SK-N-MC (cell line): ENCODE results near the gene MTAP.

Experiments
- EZH2 ChIP-seq: fragments of 200-600 bp; sonication (generic); IDR thresholded peaks from one replicate; pipeline ENCODE4 v1.6.1; 2017; ENCODE audit warnings: antibody characterized with exemption
- FOXP2 ChIP-seq: optimal IDR thresholded peaks from 2 replicates; pipeline ENCODE3; 2011; ENCODE audit warnings: mild to moderate bottlenecking, moderate library complexity; ENCODE audit not compliant: insufficient read depth; ENCODE audit errors: extremely low read length, control extremely low read depth
- POLR2AphosphoS5 ChIP-seq: IDR thresholded peaks from 2 replicates; pipeline ENCODE4 v1.6.1; 2012; ENCODE audit warnings: mild to moderate bottlenecking, low read depth, low read length, borderline replicate concordance

DNA sequence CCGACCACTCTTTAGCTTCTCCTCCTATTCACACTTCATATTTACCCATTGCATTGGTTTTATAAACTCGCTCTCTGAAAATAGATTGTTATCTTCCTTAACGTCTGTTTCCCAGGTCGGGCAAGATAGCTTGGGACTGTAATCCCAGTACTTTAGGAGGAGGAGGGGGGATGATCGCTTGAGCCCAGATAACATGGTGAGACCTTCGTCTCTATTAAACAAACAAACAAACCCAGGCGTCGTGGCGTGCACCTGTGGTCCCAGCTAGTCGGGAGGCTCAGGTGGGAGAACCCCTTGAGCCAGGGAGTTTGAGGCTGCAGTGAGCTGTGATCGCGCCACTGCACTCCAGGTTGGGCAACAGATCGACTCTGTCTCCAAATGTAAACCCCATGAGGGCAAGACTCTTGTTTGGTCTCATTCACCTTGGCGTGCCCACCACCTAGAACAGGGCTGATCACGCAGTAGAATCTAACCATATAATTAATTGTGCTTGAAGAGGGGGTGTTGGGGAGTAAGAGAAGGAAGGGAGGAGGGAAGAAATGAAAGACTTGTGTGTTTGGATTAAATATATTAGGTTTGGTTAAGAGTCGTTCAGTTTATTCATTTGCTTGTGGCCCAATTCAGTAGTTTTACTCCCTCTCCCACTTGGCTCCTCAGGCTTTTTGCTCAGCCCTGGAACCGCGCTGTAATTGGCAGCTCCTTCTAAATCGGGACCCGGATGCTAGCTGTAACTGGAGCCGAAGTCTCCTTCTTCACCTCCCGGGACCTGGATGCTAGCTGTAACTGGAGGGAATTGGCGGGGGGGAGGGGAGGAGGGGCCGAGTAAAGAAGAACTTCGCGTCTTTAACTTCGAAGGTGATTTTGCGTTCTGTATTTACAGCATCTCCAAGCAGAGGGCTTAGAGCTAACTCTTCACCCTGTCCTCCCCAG lies 166.8 kb downstream of the MTAP start:
- TF ChIP-seq EZH2, result no peak
- no peak for TF ChIP-seq FOXP2
- TF ChIP-seq POLR2AphosphoS5, result no peak
